Esophagus mucosa (tissue), 1 donor: ENCODE results near the gene AASDH. TPM values are rescaled to one million over a fixed set of nuclear protein-coding genes. Genes with fewer than 3 reads are reported as not detected.
A peak's percentile ranks its signal among the peaks of the same experiment; 100 is the strongest.
"Not testable (repeated sequence)": the region's sequence is repeated elsewhere in the genome, so short reads cannot be mapped to it uniquely, and the experiment has no call there.

Experiments used
- ATAC-seq: fragments of 200-7000 bp; cut with Tn5 transposase; one replicate; pipeline ENCODE4 v1.9.1; 2020
- total RNA-seq: library from RNA; stranded (reverse); gene quantifications from one replicate; pipeline ENCODE4 v1.2.4, GENCODE V29; 2023
- donor health status: DM: yes; HTN: yes; CAD: no.

The AASDH gene
- total RNA-seq, 1 donor from 2014 or later = 8.3 TPM

DNA sequence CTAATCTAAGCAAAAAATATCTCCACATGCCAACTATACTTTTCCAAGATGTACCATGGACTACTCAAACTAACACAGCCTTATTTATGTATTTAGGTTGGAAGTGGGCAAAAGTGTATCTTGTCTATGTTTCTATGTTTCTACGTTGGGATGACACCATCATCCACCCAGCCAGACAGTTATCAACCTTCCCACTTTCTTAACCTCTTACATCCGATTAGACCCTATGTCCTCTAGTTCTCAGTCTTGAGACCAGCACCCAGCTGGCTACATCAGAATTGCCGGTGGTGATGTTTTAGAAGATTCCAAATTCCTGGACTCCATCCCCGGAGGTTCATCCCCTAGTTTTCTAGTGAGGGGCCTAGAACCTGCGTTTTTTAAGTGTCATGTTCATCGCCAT is 1.0 kb upstream of the AASDH start:
- ATAC-seq = no peak

DNA sequence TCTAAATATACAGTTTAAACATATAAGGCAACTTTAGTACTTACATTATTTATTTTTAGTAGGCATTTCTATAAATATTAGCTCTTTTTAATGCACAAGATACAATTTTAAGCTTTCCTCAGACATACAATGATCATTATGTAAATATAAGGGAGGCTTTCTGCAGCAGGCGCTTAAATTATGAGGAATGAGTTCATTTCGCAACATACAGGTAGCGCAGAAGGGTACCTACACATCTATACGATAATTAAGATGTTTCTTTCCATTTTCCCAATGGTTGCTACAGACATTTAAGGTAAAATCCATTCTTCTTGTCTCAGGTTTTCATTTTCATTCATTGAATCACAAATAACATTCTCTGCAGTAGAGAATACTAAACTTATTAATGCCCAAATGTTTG is 1.2 kb downstream of the AASDH start:
- ATAC-seq = no peak

DNA sequence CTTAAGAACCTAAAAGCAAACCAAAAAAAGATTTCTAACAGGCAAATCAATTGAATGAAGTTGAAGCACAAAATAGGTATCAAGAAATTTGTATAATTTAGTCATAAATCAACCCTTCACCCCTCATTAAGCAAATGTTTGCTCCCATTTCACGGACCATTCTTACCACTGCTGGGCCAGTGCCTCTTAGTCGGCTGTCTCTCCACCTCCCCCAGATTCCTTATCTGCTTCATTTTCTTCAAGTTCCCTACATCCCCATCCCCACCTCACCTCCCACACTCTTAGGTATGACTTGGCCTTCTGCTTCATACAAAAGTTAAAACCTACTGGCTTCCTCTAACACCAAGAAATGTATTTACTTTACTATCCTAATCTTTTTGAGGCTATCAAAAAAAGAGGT is 11.8 kb downstream of the AASDH start:
- ATAC-seq = no peak

DNA sequence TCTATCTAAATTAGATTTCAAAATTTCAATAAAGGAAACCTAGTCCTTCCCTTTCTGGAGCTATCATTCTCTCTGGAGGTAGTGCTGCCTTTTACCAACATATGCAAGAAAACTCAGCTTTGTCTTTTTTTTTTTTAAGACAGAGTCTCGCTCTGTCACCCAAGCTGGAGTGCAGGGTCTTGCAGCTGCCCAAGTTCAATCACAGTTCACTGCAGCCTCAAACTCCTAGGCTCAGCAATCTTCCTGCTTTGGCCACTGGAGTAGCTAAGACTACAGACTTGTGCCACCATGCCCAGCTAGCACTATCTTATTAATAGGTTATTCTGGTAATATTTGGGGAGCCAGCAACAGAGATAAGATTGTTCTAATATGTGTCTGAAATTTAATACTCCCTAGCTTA is 12.3 kb downstream of the AASDH start:
- no peak for ATAC-seq

DNA sequence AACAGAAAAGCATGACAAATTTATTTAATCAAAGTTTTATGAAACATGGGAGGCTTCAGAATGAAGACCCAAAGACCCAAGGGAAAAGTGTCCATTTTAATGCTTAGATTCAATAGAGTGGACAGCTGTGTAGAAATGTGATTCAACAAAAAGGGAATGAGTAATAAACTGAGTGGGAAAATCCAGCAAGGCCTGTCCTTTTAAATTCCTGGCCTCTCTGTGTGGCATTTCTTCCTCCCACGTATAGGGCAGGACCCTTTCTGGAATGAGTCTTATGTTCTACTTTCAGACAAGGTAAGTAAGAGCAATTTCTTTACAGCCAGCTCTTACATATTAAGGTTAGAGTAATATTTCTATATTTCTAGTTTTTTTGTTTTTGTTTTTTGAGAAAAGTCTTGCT is 14.5 kb downstream of the AASDH start:
- ATAC-seq = no peak

DNA sequence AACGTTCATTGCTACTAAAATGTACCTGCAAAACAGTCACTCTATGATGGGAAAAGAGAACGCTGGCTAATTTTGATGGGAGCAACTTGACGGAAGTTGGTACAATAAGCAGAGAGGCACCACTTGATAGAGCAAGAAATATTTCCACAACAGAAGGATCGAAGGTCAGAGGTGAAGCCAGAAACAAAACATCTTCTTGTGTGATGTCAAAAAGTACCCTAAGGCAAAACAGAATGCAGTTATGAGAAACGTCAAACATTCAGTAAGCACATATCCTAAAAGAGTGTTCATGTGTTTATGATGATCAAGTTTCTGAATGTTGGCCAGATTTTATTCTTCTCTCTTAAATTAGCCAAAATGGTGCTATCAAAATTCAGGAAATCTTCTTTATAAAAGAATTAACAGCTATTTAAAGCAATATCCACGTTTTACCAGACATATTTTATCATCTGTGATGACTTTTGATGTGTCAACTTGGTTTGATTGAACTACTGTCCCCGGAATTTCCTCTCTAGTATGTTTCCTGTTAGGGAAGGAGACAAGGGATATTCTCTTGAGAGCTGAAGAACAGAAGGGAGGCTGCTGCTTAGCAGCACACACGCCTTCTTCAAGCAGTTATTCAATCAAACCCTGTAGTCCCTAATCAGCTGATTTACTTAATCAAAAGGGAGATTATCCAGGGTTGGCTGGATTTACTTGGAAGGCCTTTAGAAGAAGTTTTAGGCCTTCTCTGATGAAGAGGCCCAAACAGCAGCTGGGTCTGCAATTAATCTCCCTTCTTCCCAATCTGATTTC is 15.7 kb downstream of the AASDH start:
- no peak for ATAC-seq

DNA sequence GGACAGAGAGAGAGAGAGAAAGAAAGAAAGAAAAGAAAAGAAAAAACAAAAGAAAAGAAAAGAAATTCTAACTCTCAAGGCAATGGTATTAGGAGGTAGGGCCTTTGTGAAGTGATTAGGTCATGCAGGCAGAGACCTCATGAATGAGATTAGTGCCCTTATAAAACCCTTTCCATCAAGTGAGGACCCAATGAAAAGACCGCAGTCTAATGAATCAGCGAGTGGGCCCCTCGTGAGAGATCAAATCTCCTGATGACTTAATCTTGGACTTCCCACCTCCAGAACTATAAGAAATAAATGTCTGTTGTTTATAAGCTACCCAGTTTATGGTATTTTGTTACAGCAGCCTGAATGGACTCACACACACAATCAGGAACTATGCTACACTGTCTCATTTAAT is 16.9 kb downstream of the AASDH start:
- ATAC-seq = no peak

DNA sequence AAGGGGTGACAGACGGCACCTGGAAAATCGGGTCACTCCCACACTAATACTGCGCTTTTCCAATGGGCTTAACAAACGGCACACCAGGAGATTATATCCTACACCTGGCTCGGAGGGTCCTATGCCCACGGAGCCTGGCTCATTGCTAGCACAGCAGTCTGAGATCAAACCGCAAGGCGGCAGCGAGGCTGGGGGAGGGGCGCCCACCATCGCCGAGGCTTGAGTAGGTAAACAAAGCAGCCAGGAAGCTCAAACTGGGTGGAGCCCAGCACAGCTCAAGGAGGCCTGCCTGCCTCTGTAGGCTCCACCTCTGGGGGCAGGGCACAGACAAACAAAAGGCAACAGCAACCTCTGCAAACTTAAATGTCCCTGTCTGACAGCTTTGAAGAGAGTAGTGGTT is 24.3 kb downstream of the AASDH start:
- ATAC-seq = not testable (repeated sequence)

DNA sequence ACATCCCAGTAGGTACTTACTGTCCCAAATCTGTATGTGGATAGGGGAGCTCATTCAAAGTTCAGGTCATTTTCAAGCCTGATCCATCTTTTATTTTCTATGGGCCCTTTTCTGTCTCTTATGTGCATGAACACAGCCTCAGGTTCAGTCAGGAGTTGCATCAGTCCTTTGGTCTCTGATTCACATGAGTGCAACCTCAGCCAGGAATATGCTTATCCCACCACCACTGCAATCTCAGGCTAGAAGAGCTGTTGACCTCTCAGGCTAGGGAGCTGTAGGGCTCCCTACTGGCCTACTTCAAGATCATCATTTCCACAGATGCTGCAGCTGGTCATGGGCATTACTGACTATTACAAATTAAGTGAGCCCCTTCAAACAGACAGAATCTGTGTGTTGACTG is 27.2 kb downstream of the AASDH start:
- no peak for ATAC-seq

DNA sequence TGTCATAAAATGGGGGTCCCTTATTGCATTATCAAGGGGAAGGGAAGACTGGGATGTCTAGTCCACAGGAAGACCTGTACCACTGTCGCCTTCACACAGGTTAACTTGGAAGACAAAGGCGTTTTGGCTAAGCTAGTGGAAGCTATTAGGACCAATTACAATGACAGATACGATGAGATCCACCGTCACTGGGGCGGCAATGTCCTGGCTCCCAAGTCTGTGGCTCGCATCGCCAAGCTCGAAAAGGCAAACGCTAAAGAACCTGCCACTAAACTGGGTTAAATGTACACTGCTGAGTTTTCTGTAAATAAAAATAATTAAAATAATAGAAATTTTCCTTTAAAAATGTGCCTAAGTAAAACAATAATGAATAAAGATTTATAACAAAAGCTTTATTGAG is 30.6 kb downstream of the AASDH start:
- ATAC-seq = no peak

DNA sequence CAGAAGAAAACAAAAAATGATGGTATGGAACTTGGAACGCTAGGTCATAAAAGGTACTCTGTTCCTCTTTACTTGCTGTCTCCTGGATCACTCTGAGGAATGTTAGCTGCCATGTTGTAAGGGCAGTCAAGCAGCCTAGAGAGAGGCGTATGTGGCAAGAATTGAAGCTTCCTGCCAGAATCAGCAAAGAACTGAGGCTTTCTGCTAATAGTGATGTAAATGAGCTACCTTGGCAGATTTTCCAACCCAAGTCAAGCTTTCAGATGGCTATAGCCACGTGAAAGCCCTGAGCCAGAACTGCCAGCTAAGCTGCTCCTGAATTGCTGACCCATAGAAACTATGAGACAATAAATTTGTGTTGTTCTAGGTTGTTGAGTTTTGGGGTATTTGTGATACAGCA is 38.7 kb downstream of the AASDH start:
- no peak for ATAC-seq

DNA sequence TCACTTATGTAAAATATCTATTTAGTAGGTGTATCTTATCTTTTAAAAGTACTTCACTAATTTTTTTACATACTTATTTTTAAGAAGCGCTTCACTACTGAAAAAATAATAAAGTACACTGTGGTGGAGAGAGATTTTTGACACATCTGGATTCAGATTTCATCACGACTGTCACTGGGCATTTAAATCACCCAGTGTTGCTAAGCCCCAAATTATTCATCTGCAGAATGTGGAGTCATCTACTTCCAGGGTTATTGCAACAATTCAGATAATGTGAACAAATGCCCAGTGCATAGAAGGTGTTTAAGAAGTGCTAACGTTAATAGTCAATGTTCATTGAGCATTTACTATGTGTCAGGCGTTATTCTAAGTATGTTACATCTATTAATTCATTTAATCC is 41.8 kb downstream of the AASDH start:
- no peak for ATAC-seq

DNA sequence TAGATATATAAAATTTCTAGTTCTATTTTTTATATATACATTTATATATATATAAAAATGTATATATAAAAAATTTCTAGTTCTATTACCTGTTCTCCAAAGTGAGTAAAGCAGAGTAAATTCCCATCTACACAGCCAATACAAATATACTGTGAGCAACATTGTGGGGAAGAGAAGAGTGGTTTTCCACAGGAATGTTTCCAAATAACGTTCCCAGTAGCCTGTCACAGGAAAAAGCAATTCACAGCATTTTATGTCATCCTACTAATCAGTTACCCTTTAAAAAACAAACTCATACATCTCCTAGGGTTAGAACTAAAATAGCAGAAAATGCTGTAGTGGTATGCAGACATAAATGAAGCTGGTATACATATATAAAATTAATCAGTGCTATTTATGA is 44.5 kb downstream of the AASDH start:
- ATAC-seq = no peak

DNA sequence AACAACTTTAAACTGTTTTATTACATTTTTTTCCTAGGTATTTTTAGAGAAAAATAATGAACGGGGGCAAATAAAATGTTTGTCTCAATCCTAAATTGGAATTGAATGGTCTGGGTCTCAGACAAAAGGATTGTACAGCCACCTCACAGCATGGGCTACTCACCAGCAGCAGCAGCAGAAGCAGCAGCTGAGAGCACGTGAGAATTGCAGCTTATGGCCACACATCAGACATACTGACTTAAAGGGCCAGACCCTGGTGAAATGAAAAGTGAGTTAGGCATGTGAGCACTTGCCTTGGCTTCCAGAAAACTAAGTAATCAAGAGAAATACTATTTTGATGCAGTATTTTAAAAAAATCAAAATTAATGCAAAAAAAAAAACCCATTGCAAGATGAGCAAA is 56.6 kb downstream of the AASDH start:
- no peak for ATAC-seq

DNA sequence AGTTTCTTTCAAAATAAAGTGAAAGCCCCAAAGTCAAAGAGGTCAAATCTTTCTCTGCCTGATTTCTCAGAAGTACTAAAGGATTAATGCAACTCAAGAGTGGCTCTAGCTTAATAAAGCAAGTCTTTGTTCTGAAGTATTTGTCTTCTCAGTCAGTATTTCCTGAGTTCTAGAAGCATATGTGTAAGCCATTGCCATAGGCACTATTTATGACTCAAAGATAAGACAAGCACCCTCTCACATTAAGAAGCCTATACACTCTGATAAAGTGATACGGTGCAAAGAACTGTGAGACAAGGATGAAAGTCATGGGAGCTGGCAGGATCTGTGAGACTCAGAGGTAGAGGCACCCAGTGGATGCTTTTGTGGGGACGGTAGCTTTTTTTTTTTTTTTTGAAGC is 60.9 kb downstream of the AASDH start:
- ATAC-seq = peak; percentile 29

DNA sequence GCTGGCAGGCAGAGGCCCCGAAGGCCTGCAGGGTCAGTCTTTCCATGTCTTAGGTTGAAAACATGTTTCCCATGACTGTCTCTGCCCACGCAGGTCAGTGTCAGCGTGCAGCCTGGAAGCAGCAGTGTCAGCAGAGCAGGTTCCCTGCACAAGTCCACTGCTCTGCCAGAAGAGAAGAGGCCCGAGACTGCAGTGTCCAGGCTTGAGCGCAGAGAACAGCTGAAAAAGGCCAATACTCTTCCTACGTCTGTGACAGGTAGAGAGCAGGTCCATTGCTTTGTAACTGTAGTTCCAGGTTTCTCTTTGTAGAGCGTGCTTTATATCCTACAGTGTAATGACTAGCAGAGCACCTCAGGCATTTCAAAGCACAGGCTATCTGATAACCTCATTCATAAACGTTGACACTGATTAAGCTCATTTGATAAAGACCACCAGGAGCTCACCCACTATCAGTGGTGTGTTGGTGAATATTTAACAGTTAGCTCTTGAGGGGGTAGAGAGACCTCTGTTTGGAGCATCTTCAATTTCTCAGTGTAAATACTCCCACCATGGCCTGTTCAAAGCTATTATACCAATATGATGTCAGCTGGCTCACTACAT is 63.2 kb downstream of the AASDH start:
- ATAC-seq = no peak

DNA sequence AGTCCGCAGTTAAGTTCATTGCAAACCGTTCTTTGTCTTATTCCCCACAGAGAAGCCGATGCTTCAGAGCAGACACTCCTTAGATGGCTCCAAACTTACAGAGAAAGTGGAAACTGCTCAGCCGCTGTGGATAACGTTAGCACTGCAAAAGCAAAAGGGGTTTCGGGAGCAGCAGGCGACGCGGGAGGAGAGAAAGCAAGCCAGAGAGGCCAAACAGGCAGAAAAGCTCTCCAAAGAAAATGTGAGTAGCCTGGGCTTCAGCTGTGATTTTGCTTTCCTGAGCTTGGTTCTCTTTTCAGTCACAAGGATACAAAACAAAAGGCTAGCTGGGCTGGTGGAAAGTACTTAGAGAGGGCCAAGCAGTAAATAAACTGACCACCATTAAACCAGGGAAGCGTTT is 64.0 kb downstream of the AASDH start:
- ATAC-seq = no peak

DNA sequence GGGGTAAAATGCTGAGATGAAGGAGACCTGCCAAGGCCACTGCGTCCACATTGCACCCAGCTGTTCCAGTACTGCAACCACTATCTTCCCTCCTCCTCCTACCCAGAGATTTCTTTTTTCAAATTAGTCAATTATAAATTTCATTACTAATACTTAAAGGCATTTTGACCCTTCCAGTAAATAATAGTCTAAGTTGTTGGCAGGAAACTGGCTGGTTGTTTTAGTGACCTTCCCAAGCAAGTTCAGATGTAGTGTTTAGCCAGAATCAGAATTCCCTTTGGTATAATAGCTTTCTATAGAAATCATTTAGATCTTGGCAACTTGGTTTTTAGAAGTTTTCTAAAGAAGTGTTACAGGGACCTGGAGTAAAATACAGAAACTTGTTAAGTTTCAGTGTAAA is 66.0 kb downstream of the AASDH start:
- no peak for ATAC-seq

DNA sequence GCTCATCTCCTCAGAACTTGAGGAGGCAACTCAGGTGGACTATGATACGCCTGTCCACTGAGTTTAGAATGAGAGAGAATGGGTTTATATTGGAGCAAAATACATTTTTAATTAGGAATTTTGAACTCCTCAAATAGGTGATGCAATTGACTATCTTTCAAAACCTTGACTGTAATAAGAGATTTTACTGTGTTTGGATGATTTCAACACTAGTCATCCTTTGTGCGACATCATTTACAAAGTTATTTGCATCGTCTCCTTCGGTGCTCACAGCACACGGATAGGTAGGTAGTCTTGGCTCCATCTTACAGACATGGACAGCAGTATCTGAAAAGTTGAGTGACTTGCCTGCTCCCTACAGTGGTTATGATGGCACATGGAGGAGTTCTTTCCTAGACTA is 67.0 kb downstream of the AASDH start:
- no peak for ATAC-seq

DNA sequence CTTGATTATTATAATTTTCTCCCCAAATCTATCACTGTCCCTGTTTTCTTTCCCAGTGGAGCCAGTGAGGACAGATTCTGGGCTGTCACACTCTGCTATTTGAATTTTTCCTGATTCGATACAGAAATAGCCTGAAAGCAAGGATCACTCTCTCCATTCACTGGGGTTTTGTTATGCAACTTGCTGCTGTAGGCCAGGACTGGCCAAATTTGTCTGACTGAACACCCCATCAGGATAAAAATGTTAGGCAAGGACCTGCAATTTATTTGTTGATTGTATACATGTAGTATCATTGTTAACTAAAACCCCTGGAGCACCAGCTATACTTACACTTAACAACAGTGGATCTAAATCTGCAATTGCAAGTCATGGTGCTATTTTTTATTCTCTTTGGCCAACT is 68.7 kb downstream of the AASDH start:
- no peak for ATAC-seq

DNA sequence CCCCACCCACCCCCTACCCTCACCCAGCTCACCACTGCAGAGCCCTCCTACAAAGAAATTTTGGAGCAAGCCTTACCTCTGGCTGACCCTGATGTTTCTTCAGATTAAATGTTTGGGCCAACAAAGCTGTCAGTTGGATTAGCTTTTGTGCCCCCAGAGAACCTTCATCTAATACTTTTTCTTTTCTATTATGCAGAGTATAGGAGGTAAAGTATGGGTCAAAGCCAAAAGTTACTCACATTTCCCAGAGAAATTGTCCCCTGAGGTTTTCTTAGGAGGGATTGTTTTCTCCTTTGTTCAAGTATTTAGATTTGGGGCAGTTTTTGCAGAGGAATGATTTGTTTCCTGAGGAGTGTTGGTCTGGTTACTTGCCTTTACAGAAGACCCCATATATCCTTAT is 69.5 kb downstream of the AASDH start:
- no peak for ATAC-seq

DNA sequence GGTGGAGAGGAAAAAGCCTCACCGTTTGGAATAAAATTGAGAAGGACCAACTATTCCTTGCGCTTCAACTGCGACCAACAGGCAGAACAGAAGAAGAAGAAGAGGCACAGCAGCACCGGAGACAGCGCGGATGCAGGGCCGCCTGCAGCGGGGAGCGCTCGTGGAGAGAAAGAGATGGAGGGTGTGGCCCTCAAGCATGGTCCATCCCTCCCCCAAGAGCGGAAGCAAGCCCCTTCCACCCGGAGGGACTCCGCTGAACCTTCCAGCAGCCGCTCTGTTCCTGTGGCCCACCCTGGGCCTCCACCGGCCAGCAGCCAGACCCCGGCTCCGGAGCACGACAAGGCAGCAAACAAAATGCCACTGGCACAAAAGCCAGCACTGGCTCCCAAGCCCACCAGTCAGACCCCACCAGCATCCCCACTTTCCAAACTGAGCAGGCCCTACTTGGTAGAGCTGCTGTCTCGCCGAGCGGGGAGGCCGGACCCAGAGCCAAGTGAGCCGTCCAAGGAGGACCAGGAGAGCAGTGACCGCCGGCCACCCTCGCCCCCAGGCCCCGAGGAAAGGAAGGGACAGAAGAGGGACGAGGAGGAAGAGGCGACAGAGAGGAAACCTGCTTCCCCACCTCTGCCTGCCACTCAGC is 71.2 kb downstream of the AASDH start:
- ATAC-seq = no peak

DNA sequence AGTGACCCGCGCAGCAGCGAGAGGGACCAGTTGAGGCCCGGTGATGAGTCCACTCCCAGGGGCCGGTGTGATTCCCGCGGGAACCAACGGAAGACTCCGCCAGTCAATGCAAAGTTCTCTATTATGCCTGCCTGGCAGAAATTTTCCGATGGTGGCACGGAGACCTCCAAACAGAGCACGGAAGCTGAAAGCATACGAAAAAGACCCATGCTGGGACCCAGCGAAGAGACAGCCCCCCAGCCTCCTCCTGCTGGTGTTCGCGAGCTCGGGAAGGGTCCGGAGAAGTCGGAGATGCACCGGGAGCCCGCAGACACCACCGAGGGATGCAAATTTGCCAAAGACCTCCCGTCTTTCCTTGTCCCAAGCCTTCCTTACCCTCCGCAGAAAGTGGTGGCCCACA is 71.7 kb downstream of the AASDH start:
- no peak for ATAC-seq

DNA sequence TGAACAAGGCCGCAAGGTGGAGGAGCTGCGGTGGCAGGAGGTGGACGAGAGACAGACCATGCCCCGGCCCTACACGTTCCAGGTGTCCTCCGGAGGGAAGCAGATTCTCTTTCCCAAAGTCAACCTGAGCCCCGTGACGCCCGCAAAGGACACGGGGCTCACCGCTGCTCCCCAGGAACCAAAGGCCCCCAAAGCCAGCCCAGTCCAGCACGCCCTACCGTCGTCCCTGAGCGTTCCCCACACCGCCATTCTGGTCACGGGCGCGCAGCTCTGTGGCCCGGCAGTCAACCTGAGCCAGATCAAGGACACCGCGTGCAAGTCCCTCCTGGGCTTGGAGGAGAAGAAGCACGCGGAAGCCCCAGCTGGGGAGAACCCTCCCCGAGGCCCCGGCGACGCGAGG is 72.2 kb downstream of the AASDH start:
- ATAC-seq = no peak
